ENCODE results near the gene NDUFAF8.

NDUFAF8 gene

GRCh38 chr17:81238490-81238814 lies 666 bp upstream of the NDUFAF8 start:
- DNase-seq (ENCODE audit: low read depth, low spot score): no peak

GRCh38 chr17:81239714-81240555 lies 817 bp downstream of the NDUFAF8 start:
- no peak for DNase-seq (ENCODE audit: low read depth, low spot score)

DNA sequence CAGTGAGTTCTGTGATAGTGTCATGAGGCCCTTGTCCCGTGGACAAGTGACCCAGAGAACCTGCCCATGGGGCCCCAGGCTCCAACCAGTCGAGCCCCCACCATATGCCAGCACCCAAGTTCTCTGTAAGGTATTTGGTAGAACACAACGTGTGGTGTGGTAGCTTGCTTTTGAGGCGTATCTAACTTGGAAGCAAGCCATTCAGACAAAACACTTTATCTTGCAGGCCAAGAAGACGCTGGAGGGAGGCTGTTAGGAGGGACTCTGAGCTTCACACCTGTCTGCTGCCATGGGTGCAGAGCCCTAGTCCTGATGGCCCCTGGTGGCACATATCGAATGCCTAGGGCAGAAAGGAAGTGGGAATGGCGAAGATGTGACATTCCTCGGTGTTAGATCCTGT lies 1.6 kb downstream of the NDUFAF8 start:
- no peak for DNase-seq (ENCODE audit: low read depth, low spot score)

DNA sequence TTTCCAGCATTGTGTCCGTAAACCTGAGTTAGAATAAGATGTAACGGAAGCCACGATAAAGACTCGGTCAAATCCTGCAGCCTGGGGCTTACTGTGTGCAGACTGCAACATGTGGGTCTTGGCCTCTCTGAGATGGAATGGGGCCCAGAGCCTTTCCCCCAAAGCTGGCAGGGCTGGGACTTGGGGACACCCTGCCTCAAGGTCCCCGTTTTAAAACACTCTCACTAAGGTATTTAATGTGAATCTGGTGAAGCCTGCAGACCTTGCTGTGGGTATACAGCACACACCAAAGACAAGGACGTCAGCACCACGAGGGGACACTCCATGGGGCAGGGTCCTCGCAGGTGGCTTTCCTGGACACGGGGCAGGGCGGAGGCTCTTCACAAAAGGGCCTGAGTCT lies 2.1 kb downstream of the NDUFAF8 start:
- DNase-seq (ENCODE audit: low read depth, low spot score): no peak

GRCh38 chr17:81241648-81242420 lies 2.7 kb downstream of the NDUFAF8 start:
- DNase-seq (ENCODE audit: low read depth, low spot score): no peak

DNA sequence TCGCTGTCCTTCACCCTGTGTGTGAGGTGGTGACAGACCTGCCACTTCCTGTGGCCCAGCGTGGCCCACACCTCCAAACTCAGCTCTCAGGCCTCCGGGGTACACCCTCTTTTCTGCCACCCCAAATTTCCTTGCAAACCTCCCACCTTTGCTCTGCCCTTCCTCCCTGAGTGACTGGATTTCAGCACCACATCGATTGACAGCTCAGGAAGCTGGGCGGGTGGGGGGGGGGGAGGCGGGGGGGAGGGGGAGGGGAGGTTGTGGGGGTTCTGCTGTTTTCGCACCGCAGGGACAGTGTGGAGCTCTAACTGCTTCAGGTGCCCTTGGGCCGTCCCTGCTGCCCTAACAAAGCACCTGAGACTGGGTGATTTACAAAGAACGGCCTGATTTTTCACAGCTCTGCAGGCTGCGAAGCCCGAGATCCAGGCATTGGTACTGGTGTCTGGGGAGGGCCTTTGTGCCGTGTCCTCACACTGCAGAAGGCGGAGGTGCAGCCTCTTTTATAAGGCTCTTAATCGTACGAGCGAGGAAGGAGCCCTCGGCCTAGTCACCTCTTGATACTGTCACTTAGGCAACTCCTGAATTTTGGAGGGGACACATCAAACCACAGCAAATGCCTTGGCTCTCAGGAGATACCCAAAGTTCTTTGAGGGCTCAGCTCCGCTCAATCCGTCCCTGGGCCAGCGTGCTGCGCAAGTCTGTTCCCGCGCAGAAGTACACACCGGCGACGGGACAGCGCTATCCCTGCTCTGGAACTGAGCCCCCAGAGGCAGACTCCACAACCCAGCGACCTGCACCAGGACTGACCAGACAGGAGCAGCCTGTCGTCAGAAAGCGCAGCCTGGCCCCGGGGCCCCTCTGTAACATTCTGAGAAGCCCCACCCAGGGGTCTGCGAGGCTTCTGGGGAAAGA lies 3.6 kb downstream of the NDUFAF8 start:
- no peak for DNase-seq (ENCODE audit: low read depth, low spot score)

- no peak for DNase-seq (ENCODE audit: low read depth, low spot score)
Observed at GRCh38 chr17:81243333-81243664, 4.2 kb downstream of the NDUFAF8 start.

DNA sequence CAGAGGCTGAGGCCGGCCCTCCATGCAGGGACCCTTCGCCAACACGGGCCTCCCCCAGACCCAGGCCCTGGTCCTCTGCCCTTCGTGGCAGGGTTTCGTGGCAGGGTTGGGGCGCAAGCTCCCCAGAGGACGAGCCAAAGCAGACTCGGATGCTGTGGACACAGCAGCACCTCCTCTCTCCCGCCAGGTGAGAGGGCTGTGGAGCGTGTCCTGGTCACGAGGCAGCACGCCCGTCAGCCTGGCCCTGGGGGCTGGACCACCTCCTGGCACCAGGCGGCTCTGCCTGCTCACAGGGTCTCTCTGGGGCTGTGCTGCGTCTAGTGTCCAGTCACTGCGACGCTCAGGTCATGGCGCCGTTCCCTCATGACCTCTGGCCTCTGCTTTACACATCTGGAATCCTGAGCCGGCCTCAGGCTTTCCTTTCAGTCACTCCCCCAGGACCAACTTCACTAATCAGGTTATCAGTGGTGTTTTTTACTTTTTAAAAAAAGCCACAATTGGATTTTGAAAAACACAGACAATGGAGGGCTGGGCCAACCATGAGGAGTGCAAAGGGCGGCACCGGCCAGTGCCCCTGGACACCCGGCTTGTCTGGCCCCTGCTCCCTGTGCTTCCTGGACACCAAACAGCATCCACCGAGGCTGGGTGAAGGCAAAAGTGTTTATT lies 5.4 kb downstream of the NDUFAF8 start:
- DNase-seq (ENCODE audit: low read depth, low spot score): no peak

DNA sequence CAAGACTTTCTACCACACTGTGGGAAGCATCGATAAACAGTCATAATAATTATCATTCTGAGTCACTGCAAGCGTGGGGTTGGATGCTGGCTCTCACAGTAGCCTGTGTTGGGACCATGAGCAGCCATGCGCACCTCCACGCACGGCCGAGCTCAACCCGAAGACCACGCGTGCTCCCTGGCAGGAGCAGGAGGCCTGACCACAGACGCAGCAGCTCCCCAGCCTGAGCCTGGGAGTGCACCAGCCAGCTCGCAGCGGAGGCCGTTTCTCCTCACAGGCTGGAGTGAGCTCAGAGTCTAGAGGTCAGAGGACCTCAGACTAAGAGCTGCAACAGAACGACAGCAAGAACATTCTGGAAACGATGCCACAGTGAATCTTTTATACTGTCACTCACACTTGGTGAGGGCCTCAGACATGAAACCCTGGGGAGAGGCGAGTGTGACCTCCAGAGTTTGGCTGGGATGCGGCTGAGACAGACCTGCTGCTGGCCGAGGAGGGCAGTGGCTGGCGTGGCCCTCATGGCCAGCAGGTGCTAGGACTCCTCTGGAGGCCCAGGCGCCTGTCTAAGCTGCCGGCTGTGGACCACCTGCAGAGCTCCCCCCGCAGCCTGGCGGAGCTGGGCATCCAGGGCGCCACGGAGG lies 6.0 kb downstream of the NDUFAF8 start:
- no peak for DNase-seq (ENCODE audit: low read depth, low spot score)

DNA sequence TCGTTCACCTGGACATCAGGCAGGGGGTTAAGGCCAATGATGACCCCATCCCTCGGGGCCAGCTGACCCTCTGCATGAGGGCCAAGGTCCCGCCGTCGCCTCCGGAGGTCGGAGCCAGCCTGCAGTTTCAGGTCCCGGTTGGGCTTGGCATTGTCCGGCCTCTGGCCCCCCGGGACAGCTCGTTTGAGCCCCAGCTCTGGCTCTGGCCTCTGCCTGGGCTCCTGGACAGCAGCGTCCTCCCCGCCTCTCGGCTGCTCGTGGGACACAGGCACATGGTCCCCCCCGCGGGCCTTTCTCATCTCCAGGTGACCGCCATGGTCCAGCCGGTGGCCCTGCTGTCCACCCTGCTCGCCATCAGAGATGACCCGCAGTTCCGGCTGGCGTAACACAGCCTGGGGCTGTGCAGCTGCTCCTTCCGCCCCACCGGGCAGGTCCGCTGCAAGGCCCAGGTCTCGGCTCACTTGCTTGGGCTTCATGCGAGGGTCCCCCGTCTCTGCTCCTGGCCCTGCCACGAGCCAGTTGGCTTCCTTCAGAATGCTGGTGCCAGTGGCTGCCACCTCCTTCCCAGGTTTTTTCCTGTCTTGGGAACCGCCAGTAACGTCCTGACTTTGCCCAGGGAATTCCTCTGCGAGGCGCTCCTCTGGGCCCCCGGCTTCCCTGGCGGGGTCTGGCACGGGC lies 6.7 kb downstream of the NDUFAF8 start:
- no peak for DNase-seq (ENCODE audit: low read depth, low spot score)

- DNase-seq (ENCODE audit: low read depth, low spot score): no peak
Observed at GRCh38 chr17:81246343-81246670, 7.2 kb downstream of the NDUFAF8 start.

- no peak for DNase-seq (ENCODE audit: low read depth, low spot score)
Observed at GRCh38 chr17:81246679-81247338, 7.7 kb downstream of the NDUFAF8 start.

DNA sequence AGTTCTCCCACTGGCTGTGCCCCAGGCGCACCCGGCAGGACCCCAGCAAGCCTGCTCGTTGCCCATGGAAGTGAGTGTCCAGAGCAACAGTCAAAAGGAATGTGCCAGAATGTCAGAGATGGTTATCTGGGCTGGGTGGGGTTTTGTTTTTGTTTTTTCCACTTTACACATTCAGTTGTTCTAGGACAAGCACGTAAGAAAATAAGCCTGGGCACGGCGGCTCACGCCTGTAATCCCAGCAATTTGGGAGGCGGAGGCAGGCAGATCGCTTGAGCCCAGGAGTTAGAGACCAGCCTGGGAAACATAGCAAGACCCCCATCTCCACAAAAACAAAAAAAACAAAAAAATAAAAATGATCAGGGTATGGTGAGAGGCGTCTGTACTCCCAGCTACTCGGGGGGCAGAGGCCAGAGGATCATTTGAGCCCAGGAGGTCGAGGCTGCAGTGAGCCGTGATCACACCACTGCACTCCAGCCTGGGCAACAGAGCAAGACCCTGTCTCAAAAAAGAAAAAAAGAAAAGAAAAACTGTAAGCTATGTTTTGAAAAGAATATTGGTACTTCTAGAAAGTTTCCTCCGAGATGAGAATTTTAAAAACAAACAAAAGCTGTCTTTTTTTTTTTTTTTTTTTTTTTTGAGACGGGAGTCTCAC lies 8.3 kb downstream of the NDUFAF8 start:
- no peak for DNase-seq (ENCODE audit: low read depth, low spot score)

- DNase-seq (ENCODE audit: low read depth, low spot score): no peak
Observed at GRCh38 chr17:81248649-81249048, 9.5 kb downstream of the NDUFAF8 start.

DNA sequence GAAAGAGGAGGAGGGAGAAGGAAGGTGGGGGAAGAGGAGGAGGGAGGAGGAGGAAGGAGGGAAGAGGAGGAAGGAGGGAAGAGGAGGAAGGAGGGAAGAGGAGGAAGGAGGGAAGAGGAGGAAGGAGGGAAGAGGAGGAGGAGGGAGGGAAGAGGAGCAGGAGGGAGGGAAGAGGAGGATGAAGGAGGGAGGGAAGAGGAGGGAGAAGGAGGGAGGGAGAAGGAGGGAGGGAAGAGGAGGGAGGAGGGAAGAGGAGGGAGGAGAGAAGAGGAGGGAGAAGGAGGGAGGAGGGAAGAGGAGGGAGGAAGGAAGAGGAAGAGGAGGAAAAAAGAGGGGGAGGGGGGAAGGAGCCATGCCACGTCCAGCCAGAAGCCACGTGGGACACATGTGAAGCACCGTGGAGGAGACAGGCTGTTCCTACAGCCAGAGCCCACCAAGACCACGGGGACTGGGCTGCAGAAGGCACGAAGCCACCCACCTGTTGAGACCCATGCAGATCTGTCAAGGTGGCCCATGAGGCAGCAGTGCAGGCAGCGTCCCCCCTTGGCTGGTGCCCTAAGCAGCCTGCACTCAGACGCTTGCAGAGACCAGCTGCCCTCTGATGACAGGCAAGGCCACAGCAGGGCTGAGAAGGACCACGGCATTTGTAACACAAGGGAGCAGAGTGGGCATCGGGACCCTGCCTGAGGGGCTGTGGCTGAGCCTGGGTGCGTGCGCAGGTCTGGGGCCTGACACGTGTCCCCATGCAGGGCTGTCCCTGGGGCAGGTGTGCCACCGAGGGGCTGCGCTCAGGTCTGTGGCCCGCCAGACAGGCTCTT lies 10.3 kb downstream of the NDUFAF8 start:
- DNase-seq (ENCODE audit: low read depth, low spot score): no peak

DNA sequence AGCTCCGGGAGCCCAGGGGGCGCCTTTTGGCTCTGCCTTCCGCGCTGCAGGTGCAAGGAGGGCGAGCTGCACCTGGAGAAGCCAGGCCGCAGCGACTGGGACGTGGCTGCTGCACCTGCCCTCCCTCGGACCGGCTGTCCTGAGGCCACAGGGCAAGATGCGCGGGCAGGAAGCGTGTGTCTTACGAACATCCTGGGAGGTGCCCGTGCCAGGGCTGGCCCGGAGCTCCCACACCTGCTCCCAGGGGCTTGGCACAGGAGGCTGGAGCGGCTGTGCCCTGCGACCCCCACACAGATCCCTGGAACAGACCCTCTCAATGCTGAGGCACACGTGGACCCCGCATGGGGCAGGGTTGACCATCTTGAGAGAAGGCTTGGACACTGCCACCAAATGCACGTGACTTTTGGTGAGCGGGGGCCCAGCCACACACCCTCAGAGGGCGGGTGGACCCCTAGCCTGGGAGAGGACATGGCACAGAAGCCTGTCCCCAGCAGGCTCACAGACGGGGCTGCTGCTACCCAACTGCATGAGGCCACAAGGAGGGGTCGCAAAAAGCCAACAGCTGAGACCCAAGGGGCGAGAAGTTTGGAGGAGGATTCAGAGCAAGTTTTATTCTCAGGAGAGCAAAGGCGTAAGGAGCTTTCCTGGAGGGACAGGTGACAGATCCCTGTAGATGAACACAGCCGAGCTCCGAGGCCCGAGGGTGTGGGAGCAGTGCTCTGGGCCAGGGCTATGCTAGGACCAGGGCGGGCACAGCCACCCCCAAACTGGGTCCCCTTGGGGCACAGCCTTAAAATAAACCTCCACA lies 11.4 kb downstream of the NDUFAF8 start:
- DNase-seq (ENCODE audit: low read depth, low spot score): no peak

- no peak for DNase-seq (ENCODE audit: low read depth, low spot score)
Observed at GRCh38 chr17:81251094-81251708, 12.1 kb downstream of the NDUFAF8 start.
